ENCODE results near the gene GPR137. TPM values are rescaled to one million over a fixed set of nuclear protein-coding genes. Genes with fewer than 3 reads are reported as not detected.

Gene GPR137, protein sequence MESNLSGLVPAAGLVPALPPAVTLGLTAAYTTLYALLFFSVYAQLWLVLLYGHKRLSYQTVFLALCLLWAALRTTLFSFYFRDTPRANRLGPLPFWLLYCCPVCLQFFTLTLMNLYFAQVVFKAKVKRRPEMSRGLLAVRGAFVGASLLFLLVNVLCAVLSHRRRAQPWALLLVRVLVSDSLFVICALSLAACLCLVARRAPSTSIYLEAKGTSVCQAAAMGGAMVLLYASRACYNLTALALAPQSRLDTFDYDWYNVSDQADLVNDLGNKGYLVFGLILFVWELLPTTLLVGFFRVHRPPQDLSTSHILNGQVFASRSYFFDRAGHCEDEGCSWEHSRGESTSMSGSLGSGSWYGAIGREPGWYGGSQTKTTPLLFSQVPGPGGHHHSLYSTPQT
- total RNA-seq (2022; extraction: Qiagen RNA extraction): 35.7 to 48.9 TPM (median 42.5 TPM) in 5 replicates

DNA sequence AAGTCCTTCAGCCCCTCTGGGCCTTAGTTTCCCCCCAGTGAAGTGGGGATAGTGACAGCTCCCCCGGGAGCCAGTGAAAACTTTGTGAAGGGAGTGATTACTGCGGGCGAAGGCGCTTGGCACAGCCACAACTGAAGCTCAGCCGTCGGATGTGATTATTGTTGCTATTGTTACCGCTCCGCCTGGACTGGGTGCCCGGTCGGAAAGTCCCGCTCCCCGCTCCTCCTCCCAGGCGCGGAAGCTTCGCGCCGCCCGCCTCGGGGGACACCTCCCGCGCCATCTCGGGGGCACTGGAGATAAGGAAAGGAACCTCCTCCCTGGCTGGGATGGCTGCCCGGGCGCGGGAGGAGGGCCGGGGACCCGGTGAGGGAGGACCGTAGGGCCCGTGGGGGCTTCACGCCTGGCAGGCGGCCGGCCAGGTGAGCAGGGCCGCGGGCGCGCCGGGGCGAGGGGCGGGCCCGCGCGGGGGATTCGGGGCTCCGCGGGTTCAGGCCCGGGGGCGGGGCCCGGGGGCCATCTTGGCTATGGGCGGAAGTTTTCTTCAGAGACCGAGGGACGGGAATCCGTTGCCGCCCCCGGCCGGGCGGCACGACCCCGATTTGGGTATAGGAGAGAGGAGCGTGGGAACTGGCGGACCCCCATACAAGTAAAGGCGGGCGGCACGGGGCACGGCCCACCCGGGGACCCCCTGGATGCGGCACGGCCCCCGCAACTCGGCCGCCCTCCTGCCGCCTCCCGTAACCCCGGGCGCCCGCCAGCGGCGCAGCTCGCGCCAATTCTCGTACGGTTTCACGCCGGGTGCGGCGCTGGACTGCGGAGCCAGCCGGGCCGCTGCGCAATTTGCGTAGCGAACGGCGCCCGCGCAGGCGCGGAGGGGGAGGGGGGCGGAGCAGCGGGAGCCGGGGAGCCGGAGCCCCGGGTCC is at the start of gene GPR137:
TSS of gene GPR137 (plus strand) at position 887 of the 923 bp plus-strand sequence. CDS start 677 bp downstream, outside the sequence.

GRCh38 chr11:64240435-64241240 is 45.0 kb upstream of the GPR137 start, which contains the start of gene FKBP2:
FKBP2 (plus strand) TSS chr11:64241095; CDS start chr11:64242388, 1,293 bp downstream.

GRCh38 chr11:64246871-64247728 is 38.5 kb upstream of the GPR137 start, which contains the start of gene PPP1R14B:
PPP1R14B (minus strand) TSS chr11:64246943; CDS start chr11:64246673, 270 bp downstream.

GRCh38 chr11:64251016-64251752 is 34.5 kb upstream of the GPR137 start, which contains the start of gene PLCB3:
PLCB3 (plus strand) TSS chr11:64251530; CDS start chr11:64251650, 120 bp downstream.

GRCh38 chr11:64284048-64284961 is 1.3 kb upstream of the GPR137 start, which contains the start of gene BAD:
BAD (minus strand) TSS chr11:64284665; CDS start chr11:64284368, 297 bp downstream.

DNA sequence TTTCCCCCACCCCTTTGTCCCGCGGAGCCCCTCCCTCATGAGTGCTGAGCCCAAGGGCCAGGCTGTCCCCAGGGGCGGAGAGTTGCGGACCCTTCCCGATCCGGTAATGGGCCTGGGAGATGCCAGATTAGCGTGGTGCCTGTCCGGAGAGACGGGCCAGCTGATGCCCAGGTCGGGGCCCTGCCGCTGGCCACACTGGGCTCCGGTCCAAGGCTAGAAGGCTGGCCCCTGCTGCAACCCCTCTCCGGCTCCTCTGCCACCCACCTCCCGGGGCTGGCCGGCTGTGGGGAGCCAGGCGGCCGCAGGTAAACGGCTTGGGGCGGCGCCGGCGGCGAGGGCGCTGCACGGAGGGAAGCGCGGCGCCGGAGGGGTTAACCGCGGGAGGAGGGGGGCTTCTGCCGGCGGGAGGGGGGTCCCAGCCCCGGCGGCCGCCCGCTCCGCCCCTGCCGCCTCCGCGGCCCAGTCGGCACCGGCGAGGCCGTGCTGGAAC is 5.7 kb downstream of the GPR137 start, which contains the start of gene KCNK4:
TSS of gene KCNK4 (plus strand) at position 41 of the 490 bp plus-strand sequence. CDS start 1,717 bp downstream, outside the sequence.

GRCh38 chr11:64299847-64300648 is 14.4 kb downstream of the GPR137 start, which contains the start of gene CATSPERZ:
CATSPERZ (plus strand) TSS chr11:64300358; CDS start chr11:64300411, 53 bp downstream.

GRCh38 chr11:64305075-64305690 is 19.5 kb downstream of the GPR137 start, which contains the start of gene ESRRA:
ESRRA (plus strand) TSS chr11:64305524; CDS start chr11:64307180, 1,656 bp downstream.

DNA sequence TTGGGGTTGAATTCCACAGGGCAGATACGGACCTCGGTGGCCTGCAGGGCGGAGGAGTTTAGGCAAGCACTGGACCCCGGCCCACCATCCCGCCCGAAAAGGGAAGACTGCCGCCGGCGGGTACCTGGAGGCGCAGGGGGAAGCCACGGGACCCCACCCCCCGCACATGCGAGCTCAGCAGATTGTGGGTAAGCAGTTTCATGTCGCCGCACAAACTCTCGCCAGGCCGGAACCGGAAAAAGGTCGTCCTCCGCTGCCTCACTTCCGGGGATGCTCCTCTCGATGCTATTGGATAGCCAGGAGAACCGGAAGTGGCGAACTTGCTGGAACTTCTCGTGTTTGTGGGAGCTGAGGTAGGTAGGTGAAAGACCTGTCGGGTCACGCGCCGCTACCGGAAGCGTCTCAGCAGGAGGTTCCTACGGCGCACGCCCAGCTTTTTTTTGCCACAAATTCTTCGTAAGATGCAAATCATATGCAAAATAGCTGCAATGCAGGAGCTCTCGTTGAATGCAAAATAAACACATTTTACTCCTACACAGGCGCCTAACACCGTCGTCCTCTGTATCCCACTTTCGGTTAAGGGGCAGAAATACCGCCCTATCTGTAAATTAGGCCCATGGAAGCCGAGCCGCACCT is 31.8 kb downstream of the GPR137 start, which contains the start of gene TRMT112:
TSS of gene TRMT112 (minus strand) at position 235 of the 636 bp plus-strand sequence. CDS start at position 202, 33 bp downstream.

GRCh38 chr11:64317961-64318765 is 32.5 kb downstream of the GPR137 start, which contains the start of gene PRDX5:
PRDX5 (plus strand) TSS chr11:64318121; CDS start chr11:64318216, 95 bp downstream.

Other genes starting within 250 kb of the GPR137 start
- gene FLRT1, start 249.9 kb upstream of the GPR137 start, total RNA-seq (2022; extraction: Qiagen RNA extraction): 0.03 to 0.09 TPM (median 0.06 TPM) in 5 replicates
- gene MACROD1, start 119.7 kb upstream of the GPR137 start, total RNA-seq (2022; extraction: Qiagen RNA extraction): 9.0 to 15.8 TPM (median 13.5 TPM) in 5 replicates
- 226 to 294 TPM (median 239 TPM) in 5 replicates for gene STIP1, start 99.7 kb upstream of the GPR137 start, total RNA-seq (2022; extraction: Qiagen RNA extraction)
- 0.90 to 3.5 TPM (median 1.1 TPM) in 5 replicates for gene FERMT3, start 79.1 kb upstream of the GPR137 start, total RNA-seq (2022; extraction: Qiagen RNA extraction)
- gene TRPT1, start 59.7 kb upstream of the GPR137 start, total RNA-seq (2022; extraction: Qiagen RNA extraction): 15.9 to 26.7 TPM (median 25.0 TPM) in 5 replicates
- 30.0 to 39.3 TPM (median 36.0 TPM) in 5 replicates for gene NUDT22, start 59.6 kb upstream of the GPR137 start, total RNA-seq (2022; extraction: Qiagen RNA extraction)
- gene DNAJC4, start 55.3 kb upstream of the GPR137 start, total RNA-seq (2022; extraction: Qiagen RNA extraction): 17.1 to 22.6 TPM (median 21.1 TPM) in 5 replicates
- 32.7 to 53.8 TPM (median 47.9 TPM) in 5 replicates for gene VEGFB, start 51.3 kb upstream of the GPR137 start, total RNA-seq (2022; extraction: Qiagen RNA extraction)
- gene FKBP2, start 44.8 kb upstream of the GPR137 start, total RNA-seq (2022; extraction: Qiagen RNA extraction): 119 to 148 TPM (median 123 TPM) in 5 replicates
- 195 to 381 TPM (median 360 TPM) in 5 replicates for gene PPP1R14B, start 38.9 kb upstream of the GPR137 start, total RNA-seq (2022; extraction: Qiagen RNA extraction)
- 16.8 to 23.4 TPM (median 20.3 TPM) in 5 replicates for gene PLCB3, start 34.3 kb upstream of the GPR137 start, total RNA-seq (2022; extraction: Qiagen RNA extraction)
- 65.9 to 95.2 TPM (median 90.0 TPM) in 5 replicates for gene BAD, start 1.2 kb upstream of the GPR137 start, total RNA-seq (2022; extraction: Qiagen RNA extraction)
- 0.07 to 0.10 TPM in 2 of 5 replicates, not detected in the others for gene KCNK4, start 5.5 kb downstream of the GPR137 start, total RNA-seq (2022; extraction: Qiagen RNA extraction)
- 2.1 to 2.6 TPM (median 2.4 TPM) in 5 replicates for gene CATSPERZ, start 14.5 kb downstream of the GPR137 start, total RNA-seq (2022; extraction: Qiagen RNA extraction)
- gene ESRRA, start 19.7 kb downstream of the GPR137 start, total RNA-seq (2022; extraction: Qiagen RNA extraction): 44.7 to 58.6 TPM (median 55.8 TPM) in 5 replicates
- 340 to 460 TPM (median 407 TPM) in 5 replicates for gene TRMT112, start 31.7 kb downstream of the GPR137 start, total RNA-seq (2022; extraction: Qiagen RNA extraction)
- gene PRDX5, start 32.3 kb downstream of the GPR137 start, total RNA-seq (2022; extraction: Qiagen RNA extraction): 384 to 494 TPM (median 449 TPM) in 5 replicates
- gene CCDC88B, start 54.4 kb downstream of the GPR137 start, total RNA-seq (2022; extraction: Qiagen RNA extraction): 7.6 to 10.2 TPM (median 9.8 TPM) in 5 replicates
- gene RPS6KA4, start 73.3 kb downstream of the GPR137 start, total RNA-seq (2022; extraction: Qiagen RNA extraction): 56.9 to 64.6 TPM (median 62.6 TPM) in 5 replicates

Measured in A549 treated with Hydrocortisone at 1 μM for 4 hours (cell line).